Body of pancreas (tissue), 4 donors: ENCODE measurements around the gene EFCAB14. TPM values are rescaled to one million over a fixed set of nuclear protein-coding genes. Genes with fewer than 3 reads are reported as not detected.
"Not testable (repeated sequence)": the region's sequence is repeated elsewhere in the genome, so short reads cannot be mapped to it uniquely, and the experiment has no call there.

ENCODE experiments used
- ATAC-seq: fragments of 150-250 bp; one replicate; pipeline ENCODE4 v1.9.1; 2016
- DNase-seq, 4 donors: peaks; one replicate each; pipeline ENCODE4 v3.0.0-alpha.2; 2019
- H3K27ac ChIP-seq, 4 donors: fragments of 200-600 bp; sonication (generic); 1 replicate in 3 of 4; 2 replicates in 1 of 4; pipeline versions ENCODE4 v1.5.1 to v1.6.1; 2016 to 2019; ENCODE audit warnings: mild to moderate bottlenecking in 1 of 4, mixed read lengths in 1 of 4, moderate library complexity in 1 of 4
- H3K27me3 ChIP-seq, 2 donors: fragments of 200-600 bp; sonication (generic); one replicate each; pipeline ENCODE4 v1.6.0; 2016; ENCODE audit warnings: mild to moderate bottlenecking in 1 of 2
- H3K36me3 ChIP-seq, 2 donors: fragments of 200-600 bp; sonication (generic); replicated peaks in 1 of 2; 2 replicates each; pipeline ENCODE4 v1.5.1; 2016; ENCODE audit warnings: low read depth in 2 of 2; ENCODE audit not compliant: insufficient read depth in 1 of 2
- H3K4me1 ChIP-seq: fragments of 200-600 bp; sonication (generic); one replicate; pipeline ENCODE4 v1.6.0; 2016
- H3K4me3 ChIP-seq, 2 donors: fragments of 200-600 bp; sonication (generic); 1 replicate in 1 of 2; 2 replicates in 1 of 2; pipeline ENCODE4 v1.5.1; 2016 to 2019
- H3K9me3 ChIP-seq, 3 donors: fragments of 200-600 bp; sonication (generic); 1 replicate in 2 of 3; 2 replicates in 1 of 3; pipeline ENCODE4 v1.5.1; 2016
- POLR2A ChIP-seq, 3 donors: fragments of 450-650 bp; IDR thresholded peaks; one replicate each; pipeline ENCODE4 v1.6.1; 2016; ENCODE audit warnings: antibody characterized with exemption in 3 of 3, mild to moderate bottlenecking in 2 of 3
- WGBS, 2 donors: methylation state at CpG; one replicate each; pipeline ENCODE4 v1.1.5; 2017; 5-methylcytosine and 5-hydroxymethylcytosine counted together
- intact Hi-C: fragments of 100-400 bp; cut with DNase I; formaldehyde crosslinking; loops from one replicate; pipeline ENCODE4 v1.15.1; 2023
- total RNA-seq, 2 donors: library from RNA; depleted of rRNA; stranded (reverse); fragments of >200 nt; gene quantifications; one replicate each; pipeline ENCODE4 v1.1.0, GENCODE V29; 2016
- TF ChIP-seq, protein P1 (sequence below), 7 experiments: fragments of 450-650 bp in 4 of 7; fragments of 200-600 bp in 3 of 7; sonication (generic) in 3 of 7; IDR thresholded peaks; one replicate each; pipeline ENCODE4 v1.5.1; 2016 to 2019; ENCODE audit warnings: antibody characterized with exemption in 7 of 7

Gene EFCAB14
- total RNA-seq, 2 donors from 2014 or later: 36.9 to 40.7 TPM

GRCh38 chr1:46761740-46762139 is 42.8 kb upstream of the EFCAB14 start:
- Histone ChIP-seq H3K27me3 (no peaks in the 10 kb centered on the region), H3K27ac (no peak overlapping the region), H3K4me3 (no peak overlapping the region), H3K4me1 (peaks cover 19% of the 10 kb centered on the region), H3K36me3 (no peaks in the 10 kb centered on the region), H3K9me3 (no peaks in the 10 kb centered on the region)
- TF ChIP-seq POLR2A (IDR thresholded peaks at IDR 0.05): no peak
- TF ChIP-seq, protein P1, sequence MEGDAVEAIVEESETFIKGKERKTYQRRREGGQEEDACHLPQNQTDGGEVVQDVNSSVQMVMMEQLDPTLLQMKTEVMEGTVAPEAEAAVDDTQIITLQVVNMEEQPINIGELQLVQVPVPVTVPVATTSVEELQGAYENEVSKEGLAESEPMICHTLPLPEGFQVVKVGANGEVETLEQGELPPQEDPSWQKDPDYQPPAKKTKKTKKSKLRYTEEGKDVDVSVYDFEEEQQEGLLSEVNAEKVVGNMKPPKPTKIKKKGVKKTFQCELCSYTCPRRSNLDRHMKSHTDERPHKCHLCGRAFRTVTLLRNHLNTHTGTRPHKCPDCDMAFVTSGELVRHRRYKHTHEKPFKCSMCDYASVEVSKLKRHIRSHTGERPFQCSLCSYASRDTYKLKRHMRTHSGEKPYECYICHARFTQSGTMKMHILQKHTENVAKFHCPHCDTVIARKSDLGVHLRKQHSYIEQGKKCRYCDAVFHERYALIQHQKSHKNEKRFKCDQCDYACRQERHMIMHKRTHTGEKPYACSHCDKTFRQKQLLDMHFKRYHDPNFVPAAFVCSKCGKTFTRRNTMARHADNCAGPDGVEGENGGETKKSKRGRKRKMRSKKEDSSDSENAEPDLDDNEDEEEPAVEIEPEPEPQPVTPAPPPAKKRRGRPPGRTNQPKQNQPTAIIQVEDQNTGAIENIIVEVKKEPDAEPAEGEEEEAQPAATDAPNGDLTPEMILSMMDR (IDR thresholded peaks at IDR 0.05): no peak
- DNase-seq (no peak), ATAC-seq (no peak)
- intact Hi-C loops: no loop called here

DNA sequence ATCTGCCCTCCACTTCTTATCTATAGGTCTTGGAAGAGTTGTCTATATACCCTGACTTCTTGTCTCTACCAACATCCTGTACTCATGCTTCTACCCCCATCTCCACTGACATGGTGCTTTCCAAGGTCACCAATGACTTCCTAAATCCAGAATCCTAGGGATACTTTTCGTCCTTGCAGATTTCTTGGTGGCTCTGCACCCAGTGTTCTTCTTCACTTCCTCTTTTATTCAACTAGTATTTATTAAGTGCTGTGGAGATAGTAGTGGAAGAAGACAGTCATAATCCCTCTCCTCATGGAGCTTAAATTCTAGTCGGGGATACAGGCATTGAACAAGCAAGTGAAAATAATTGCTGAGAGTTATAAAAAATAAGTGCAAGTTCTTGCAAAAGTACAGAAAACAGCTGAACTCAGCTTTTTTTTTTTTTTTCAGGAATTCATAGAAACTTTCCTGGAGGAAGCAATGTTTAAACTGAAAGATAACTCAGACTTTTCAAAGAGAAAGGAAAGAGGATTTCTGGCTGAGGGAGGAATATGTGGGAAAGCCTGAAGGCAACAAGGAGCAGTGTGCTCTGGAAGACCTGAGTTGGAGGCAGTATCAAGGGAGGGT is 41.7 kb upstream of the EFCAB14 start:
- Histone ChIP-seq H3K36me3 (no peaks in the 10 kb centered on the region), H3K27me3 (no peaks in the 10 kb centered on the region), H3K4me1 (peaks cover 30% of the 10 kb centered on the region), H3K27ac (no peak overlapping the region), H3K4me3 (no peak overlapping the region), H3K9me3 (no peaks in the 10 kb centered on the region)
- intact Hi-C loops: no loop called here
- no peak for ATAC-seq
- 71 to 73% methylated on average over 2 of the region's 2 CpGs for WGBS, 2 donors
- DNase-seq: no peak
- TF ChIP-seq, protein P1 (IDR thresholded peaks at IDR 0.05): no peak
- TF ChIP-seq POLR2A (IDR thresholded peaks at IDR 0.05): no peak

- H3K9me3 ChIP-seq: no peaks in the 10 kb centered on the region
- TF ChIP-seq, protein P1 (IDR thresholded peaks at IDR 0.05): no peak
- TF ChIP-seq POLR2A (IDR thresholded peaks at IDR 0.05): no peak
- no peak for ATAC-seq
- no peaks in the 10 kb centered on the region for H3K27me3 ChIP-seq
- H3K27ac ChIP-seq: peak overlapping the region; percentile 11 to 81 (median 54)
- H3K36me3 ChIP-seq: no peaks in the 10 kb centered on the region
- no peak for DNase-seq
- no peak overlapping the region for H3K4me3 ChIP-seq
- intact Hi-C loops: no loop called here
- peaks cover 45% of the 10 kb centered on the region for H3K4me1 ChIP-seq
Observed at GRCh38 chr1:46757956-46758528, 39.1 kb upstream of the EFCAB14 start.

DNA sequence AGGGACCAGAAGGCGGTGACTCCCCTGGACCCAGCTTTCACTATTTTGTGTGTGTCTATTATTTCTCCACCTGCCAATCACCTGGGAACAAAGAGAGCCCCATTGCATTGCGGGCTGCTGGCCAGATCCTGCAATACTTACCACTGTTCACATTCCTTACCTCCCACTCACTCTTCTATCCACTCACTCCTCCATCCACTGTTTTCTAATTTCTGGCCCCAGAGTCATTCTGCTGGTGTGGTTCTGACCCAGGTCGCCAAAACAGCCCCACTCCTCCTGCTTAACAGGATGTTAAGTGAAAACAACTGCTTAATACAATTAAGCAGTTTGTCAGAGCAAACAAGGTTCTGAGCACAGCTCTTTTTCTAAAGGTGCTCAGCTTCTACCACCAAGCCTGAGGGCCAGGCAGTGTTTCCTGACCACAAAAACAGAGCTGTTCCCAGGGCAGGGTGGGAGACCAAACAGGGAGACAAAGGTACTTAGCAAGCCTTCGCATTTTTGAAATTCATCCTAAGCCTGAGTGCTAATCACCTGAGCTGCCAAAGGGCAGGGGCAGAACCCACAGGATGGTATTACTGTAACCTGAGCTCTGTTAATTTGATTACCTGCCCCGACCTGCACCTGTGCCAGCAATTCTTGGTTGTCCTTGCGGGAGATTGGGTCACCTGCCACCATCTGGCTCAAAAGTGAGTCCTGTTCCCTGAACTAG is 38.5 kb upstream of the EFCAB14 start:
- Histone ChIP-seq H3K27ac (peak overlapping the region; percentile 11 to 81 (median 54)), H3K36me3 (no peaks in the 10 kb centered on the region), H3K4me1 (peaks cover 45% of the 10 kb centered on the region), H3K4me3 (no peak overlapping the region), H3K9me3 (no peaks in the 10 kb centered on the region), H3K27me3 (no peaks in the 10 kb centered on the region)
- 25 to 40% methylated on average over 6 of the region's 6 CpGs for WGBS, 2 donors
- intact Hi-C loops: no loop called here
- DNase-seq: peak; percentile 52 to 79 (median 66)
- ATAC-seq: peak; percentile 74
- no peak for TF ChIP-seq POLR2A (IDR thresholded peaks at IDR 0.05)

DNA sequence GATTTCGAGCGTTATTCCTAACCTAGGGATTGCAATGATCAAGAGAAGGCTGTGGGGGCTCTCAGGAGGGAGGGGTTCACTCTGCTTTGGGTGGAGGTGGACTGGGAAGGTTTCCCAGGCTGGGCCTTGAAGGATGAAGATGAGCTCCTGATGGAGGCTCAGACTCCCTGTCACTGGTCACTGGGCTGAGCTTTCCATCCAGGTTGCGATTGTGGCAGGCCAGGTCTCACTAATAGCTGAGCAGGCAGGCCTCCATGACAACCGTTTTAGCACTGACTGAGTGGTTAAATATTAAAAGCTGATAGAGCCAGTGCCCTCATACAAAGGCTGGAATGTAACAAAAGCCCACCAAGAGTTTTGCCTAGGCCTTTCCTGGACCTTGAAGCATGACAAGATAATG is 36.2 kb upstream of the EFCAB14 start:
- H3K4me3 ChIP-seq: no peak overlapping the region
- no peaks in the 10 kb centered on the region for H3K36me3 ChIP-seq
- ATAC-seq (peak; percentile 36), DNase-seq (peak in 3 of 4 donors; percentile 20 to 28 (median 26))
- H3K27me3 ChIP-seq: no peaks in the 10 kb centered on the region
- WGBS, 2 donors: 46 to 60% methylated on average over 4 of the region's 4 CpGs
- intact Hi-C loops: no loop called here
- H3K9me3 ChIP-seq: no peaks in the 10 kb centered on the region
- peak overlapping the region in 3 of 4 donors; percentile 35 to 81 (median 68) for H3K27ac ChIP-seq
- H3K4me1 ChIP-seq: peaks cover 45% of the 10 kb centered on the region
- TF ChIP-seq, protein P1 (IDR thresholded peaks at IDR 0.05): no peak
- no peak for TF ChIP-seq POLR2A (IDR thresholded peaks at IDR 0.05)

DNA sequence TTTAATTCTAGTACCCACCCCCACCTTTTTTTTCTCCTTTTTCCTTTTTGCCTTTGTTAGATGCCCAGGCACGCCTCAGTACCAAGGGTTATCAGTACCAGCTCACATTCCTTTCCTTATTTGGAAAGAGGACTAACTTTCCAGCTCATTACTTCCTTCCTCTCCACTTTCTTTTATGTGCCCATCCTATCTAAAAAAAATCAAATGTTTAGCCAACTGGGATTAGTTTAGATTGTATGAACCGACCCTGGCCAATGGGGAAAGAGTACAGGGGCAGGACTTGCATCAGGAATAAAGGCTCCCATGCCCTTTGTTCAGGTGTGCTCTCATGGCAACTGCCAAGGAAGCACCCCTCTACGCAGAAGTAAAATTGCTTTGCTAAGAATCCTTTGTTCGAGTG is 35.8 kb upstream of the EFCAB14 start:
- H3K27me3 ChIP-seq, H3K4me3 ChIP-seq, intact Hi-C loops, DNase-seq, ATAC-seq, H3K9me3 ChIP-seq, H3K36me3 ChIP-seq: not testable (repeated sequence)
- Histone ChIP-seq H3K4me1 (peaks cover 45% of the 10 kb centered on the region), H3K27ac (peak overlapping the region in 3 of 4 donors; percentile 35 to 81 (median 68))
- 32 to 59% methylated on average over 4 of the region's 4 CpGs for WGBS, 2 donors
